SK-N-MC (cell line): ENCODE measurements around the gene DNAJC21.

ENCODE experiments used
- EZH2 ChIP-seq: fragments of 200-600 bp; sonication (generic); IDR thresholded peaks from one replicate; pipeline ENCODE4 v1.6.1; 2017; ENCODE audit warnings: antibody characterized with exemption
- POLR2AphosphoS5 ChIP-seq: IDR thresholded peaks from 2 replicates; pipeline ENCODE4 v1.6.1; 2012; ENCODE audit warnings: mild to moderate bottlenecking, low read depth, low read length, borderline replicate concordance

GRCh38 chr5:34897646-34898045 lies 31.7 kb upstream of the DNAJC21 start:
- TF ChIP-seq POLR2AphosphoS5 (no peak), EZH2 (no peak)
